CD4-positive, alpha-beta T cell (primary cell): ENCODE results near the gene KRTAP10-11. TPM values are rescaled to one million over a fixed set of nuclear protein-coding genes. Genes with fewer than 3 reads are reported as not detected.
A peak's percentile ranks its signal among the peaks of the same experiment; 100 is the strongest.

Experiments
- ATAC-seq: fragments of 200-7000 bp; cut with Tn5 transposase; one replicate; pipeline ENCODE4 v1.10.0; 2022; ENCODE audit warnings: mild to moderate bottlenecking; ENCODE audit not compliant: poor library complexity
- CTCF ChIA-PET: fragments of 350-600 bp; sonication (Branson Sonifier 250); formaldehyde crosslinking; loops from one replicate; lab custom pipeline; 2021; ENCODE audit warnings: antibody characterized with exemption, inconsistent platforms; lab: Charles Lee
- POLR2A ChIA-PET: fragments of 350-600 bp; sonication (Branson Sonifier 250); formaldehyde crosslinking; loops from one replicate; lab custom pipeline; 2021; ENCODE audit warnings: antibody characterized with exemption, inconsistent platforms; lab: Charles Lee
- DNase-seq, 14 experiments: peaks; one replicate each; pipeline ENCODE4 v3.0.0-alpha.2; 2013 to 2020; ENCODE audit warnings: mixed read lengths in 2 of 14
- H3K27ac ChIP-seq, 2 donors: one replicate each; pipeline versions ENCODE4 v1.5.1 to v1.7.0; 2013; ENCODE audit warnings: low read length in 2 of 2, low read depth in 1 of 2, mild to moderate bottlenecking in 1 of 2
- H3K27me3 ChIP-seq, 2 experiments: 1 replicate in 1 of 2; 2 replicates in 1 of 2; pipeline versions ENCODE4 v1.6.1 to v1.7.0; 2013; ENCODE audit warnings: low read length in 2 of 2, control low read depth in 1 of 2, mild to moderate bottlenecking in 1 of 2, moderate library complexity in 1 of 2; ENCODE audit not compliant: insufficient read depth in 2 of 2, control insufficient read depth in 1 of 2
- H3K36me3 ChIP-seq: one replicate; pipeline ENCODE4 v1.6.1; 2013; ENCODE audit warnings: low read length, control low read depth; ENCODE audit not compliant: insufficient read depth
- H3K4me1 ChIP-seq: one replicate; pipeline ENCODE4 v1.6.1; 2013; ENCODE audit warnings: low read length, control low read depth; ENCODE audit not compliant: insufficient read depth
- H3K4me3 ChIP-seq: one replicate; pipeline ENCODE4 v1.5.1; 2013; ENCODE audit warnings: mild to moderate bottlenecking, low read length, moderate library complexity
- H3K9me3 ChIP-seq, 2 experiments: 1 replicate in 1 of 2; 2 replicates in 1 of 2; pipeline versions ENCODE4 v1.6.1 to v1.7.0; 2013; ENCODE audit warnings: low read length in 2 of 2, mild to moderate bottlenecking in 2 of 2, control low read depth in 1 of 2, moderate library complexity in 1 of 2; ENCODE audit not compliant: control insufficient read depth in 1 of 2, insufficient read depth in 1 of 2
- H3K27ac Mint-ChIP-seq: one replicate; pipeline ENCODE4 v1.8.0; 2020; ENCODE audit warnings: mixed read lengths
- H3K27me3 Mint-ChIP-seq: one replicate; pipeline ENCODE4 v1.8.0; 2021; ENCODE audit warnings: mixed read lengths
- H3K36me3 Mint-ChIP-seq: one replicate; pipeline ENCODE4 v1.8.0; 2021; ENCODE audit warnings: low read depth, mixed read lengths
- H3K4me1 Mint-ChIP-seq: one replicate; pipeline ENCODE4 v1.8.0; 2021; ENCODE audit warnings: low read depth, mixed read lengths
- H3K4me3 Mint-ChIP-seq: one replicate; pipeline ENCODE4 v1.8.0; 2020; ENCODE audit warnings: mild to moderate bottlenecking, mixed read lengths
- H3K9me3 Mint-ChIP-seq: one replicate; pipeline ENCODE4 v1.8.0; 2020; ENCODE audit warnings: mixed read lengths
- CTCF ChIP-seq: fragments of 200-600 bp; IDR thresholded peaks from one replicate; pipeline ENCODE4 v1.8.0; 2022; ENCODE audit warnings: antibody characterized with exemption, mild to moderate bottlenecking
- intact Hi-C, 2 experiments: fragments of 100-400 bp; cut with DNase I in 1 of 2; cut with micrococcal nuclease in 1 of 2; formaldehyde crosslinking; loops; one replicate each; pipeline versions ENCODE4 v1.15.1 to v1.9.0; 2023 to 2025; cut with DNase I, micrococcal nuclease
- total RNA-seq, 174 experiments: library from RNA in 2 of 174; stranded (reverse) in 2 of 174; gene quantifications; one replicate each; pipeline ENCODE4 v1.2.3 and lab custom pipeline; 2021 to 2026

KRTAP10-11 gene
- total RNA-seq, 2 experiments from 2014 or later, result not detected

- no peak for ATAC-seq
- POLR2A ChIA-PET, result interaction anchor here (0.9 to 1.0 kb wide), 2 partner anchors 11 to 27 kb away, joined by 3 to 4 read pairs; partner anchors contain the start of gene KRTAP12-3
- CTCF ChIA-PET, result no interaction called here
- H3K4me3 ChIP-seq, result no peak overlapping the region
- peaks cover 36 to 38% of the 10 kb centered on the region in 2 experiments for H3K9me3 ChIP-seq
- H3K4me1 ChIP-seq, result peaks cover 46% of the 10 kb centered on the region
- intact Hi-C loops, result no loop called here
- Mint-ChIP-seq H3K27ac (peak overlapping the region; percentile 62), H3K27me3 (no peaks in the 10 kb centered on the region), H3K9me3 (peaks cover 20% of the 10 kb centered on the region), H3K36me3 (peaks cover 28% of the 10 kb centered on the region), H3K4me1 (peaks cover 25% of the 10 kb centered on the region), H3K4me3 (no peak overlapping the region)
- TF ChIP-seq CTCF, result no peak
- no peaks in the 10 kb centered on the region for H3K27me3 ChIP-seq
- no peaks in the 10 kb centered on the region for H3K36me3 ChIP-seq
- no peak overlapping the region for H3K27ac ChIP-seq
- DNase-seq, result peak in 2 of 14 experiments; percentile 18 to 53
Measured at GRCh38 chr21:44630440-44630839, 15.8 kb upstream of the KRTAP10-11 start.

DNA sequence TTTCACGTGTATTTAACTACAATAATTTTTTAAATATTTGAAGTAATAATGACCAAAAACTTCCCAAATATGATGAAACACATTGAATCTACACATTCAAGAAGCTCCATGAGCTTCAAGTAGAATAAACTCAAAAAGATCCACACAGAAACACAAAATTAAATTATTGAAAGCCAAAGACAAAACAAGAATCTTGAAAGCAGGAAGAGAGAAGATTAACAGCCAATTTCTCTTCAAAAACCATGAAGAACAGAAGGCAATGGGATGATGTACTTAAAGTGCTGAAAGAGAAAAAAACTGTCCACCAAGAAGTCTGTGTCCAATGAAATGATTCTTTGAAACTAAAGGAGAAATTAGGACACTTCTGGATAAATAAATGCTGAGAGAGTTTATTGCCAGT lies 14.1 kb upstream of the KRTAP10-11 start:
- Mint-ChIP-seq H3K36me3 (peaks cover 28% of the 10 kb centered on the region), H3K4me3 (no peak overlapping the region), H3K27ac (no peak overlapping the region), H3K27me3 (no peaks in the 10 kb centered on the region), H3K9me3 (peaks cover 20% of the 10 kb centered on the region), H3K4me1 (peaks cover 25% of the 10 kb centered on the region)
- TF ChIP-seq CTCF, result no peak
- ChIA-PET CTCF (no interaction called here), POLR2A (no interaction called here)
- H3K9me3 ChIP-seq, result peaks cover 35 to 36% of the 10 kb centered on the region in 2 experiments
- H3K4me1 ChIP-seq, result peaks cover 30% of the 10 kb centered on the region
- no peak overlapping the region for H3K27ac ChIP-seq
- DNase-seq (no peak), ATAC-seq (no peak)
- intact Hi-C loops, result no loop called here
- no peak overlapping the region for H3K4me3 ChIP-seq
- no peaks in the 10 kb centered on the region for H3K27me3 ChIP-seq
- no peaks in the 10 kb centered on the region for H3K36me3 ChIP-seq

GRCh38 chr21:44636209-44637017 lies 9.8 kb upstream of the KRTAP10-11 start:
- Histone ChIP-seq H3K27ac (no peak overlapping the region), H3K9me3 (peaks cover 18 to 26% of the 10 kb centered on the region in 2 experiments), H3K4me1 (no peaks in the 10 kb centered on the region), H3K36me3 (no peaks in the 10 kb centered on the region), H3K27me3 (peaks cover 0 to 2% of the 10 kb centered on the region in 2 experiments), H3K4me3 (no peak overlapping the region)
- TF ChIP-seq CTCF, result no peak
- Mint-ChIP-seq H3K4me1 (no peaks in the 10 kb centered on the region), H3K4me3 (no peak overlapping the region), H3K27ac (no peak overlapping the region), H3K27me3 (no peaks in the 10 kb centered on the region), H3K36me3 (peaks cover 9% of the 10 kb centered on the region), H3K9me3 (peaks cover 11% of the 10 kb centered on the region)
- ATAC-seq (no peak), DNase-seq (peak in 1 of 14 experiments; percentile 5)
- CTCF ChIA-PET, result no interaction called here
- POLR2A ChIA-PET, result no interaction called here
- intact Hi-C loops, result no loop called here
